ENCODE results near the gene HMCN2.

GRCh38 chr9:130474106-130474505 is 208.5 kb downstream of the HMCN2 start:
- TF ChIP-seq EP300 (IDR thresholded peaks at IDR 0.05; ENCODE audit: borderline replicate concordance in 1 of 2, low read depth in 1 of 2, low read length in 1 of 2): no peak
- TF ChIP-seq CTCF (IDR thresholded peaks at IDR 0.05): no peak
- TF ChIP-seq RCOR1 (IDR thresholded peaks at IDR 0.05; ENCODE audit: low read length): no peak
- no peak for TF ChIP-seq MXI1 (IDR thresholded peaks at IDR 0.05; ENCODE audit: low read depth, low read length)
- TF ChIP-seq POLR2AphosphoS5 (IDR thresholded peaks at IDR 0.05; ENCODE audit: low read depth, low read length): no peak
- no peak for TF ChIP-seq RXRA (IDR thresholded peaks at IDR 0.05; ENCODE audit: borderline replicate concordance, low read depth)
